Fibroblast of lung (primary cell): ENCODE measurements around the gene RABGAP1L.

ENCODE experiments used
- EZH2 ChIP-seq: IDR thresholded peaks from 2 replicates; pipeline ENCODE4 v1.5.1; 2012; ENCODE audit warnings: low read length, control low read depth, mild to moderate bottlenecking; ENCODE audit errors: missing control alignments
- TF ChIP-seq, protein P1 (sequence below), 2 donors: IDR thresholded peaks in 1 of 2; conservative IDR thresholded peaks in 1 of 2; 1 replicate in 1 of 2; 2 replicates in 1 of 2; pipeline ENCODE4 v1.5.1; 2011 to 2012; ENCODE audit warnings: low read length in 2 of 2, control low read depth in 1 of 2, inconsistent platforms in 1 of 2, low read depth in 1 of 2, mild to moderate bottlenecking in 1 of 2

DNA sequence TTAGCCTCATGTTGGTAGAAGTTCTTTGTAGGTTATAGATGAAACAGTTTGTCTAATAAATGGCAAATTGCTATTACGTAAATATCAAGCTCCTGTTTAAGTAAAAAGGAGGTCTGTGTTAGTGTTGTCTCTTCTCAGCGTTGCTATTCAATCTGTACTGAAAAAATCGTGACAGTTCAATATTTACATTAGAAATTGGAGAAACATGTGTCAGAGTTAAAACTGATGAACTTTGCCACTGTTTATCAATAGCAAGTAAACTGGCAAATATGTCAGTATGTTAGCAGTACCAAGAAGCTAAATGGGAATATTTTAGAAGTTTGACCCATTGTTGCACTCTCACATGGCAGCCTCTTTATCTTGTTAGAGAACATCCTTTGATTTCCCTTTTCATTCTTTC lies 506.9 kb downstream of the RABGAP1L start:
- no peak for TF ChIP-seq EZH2
- TF ChIP-seq, protein P1, sequence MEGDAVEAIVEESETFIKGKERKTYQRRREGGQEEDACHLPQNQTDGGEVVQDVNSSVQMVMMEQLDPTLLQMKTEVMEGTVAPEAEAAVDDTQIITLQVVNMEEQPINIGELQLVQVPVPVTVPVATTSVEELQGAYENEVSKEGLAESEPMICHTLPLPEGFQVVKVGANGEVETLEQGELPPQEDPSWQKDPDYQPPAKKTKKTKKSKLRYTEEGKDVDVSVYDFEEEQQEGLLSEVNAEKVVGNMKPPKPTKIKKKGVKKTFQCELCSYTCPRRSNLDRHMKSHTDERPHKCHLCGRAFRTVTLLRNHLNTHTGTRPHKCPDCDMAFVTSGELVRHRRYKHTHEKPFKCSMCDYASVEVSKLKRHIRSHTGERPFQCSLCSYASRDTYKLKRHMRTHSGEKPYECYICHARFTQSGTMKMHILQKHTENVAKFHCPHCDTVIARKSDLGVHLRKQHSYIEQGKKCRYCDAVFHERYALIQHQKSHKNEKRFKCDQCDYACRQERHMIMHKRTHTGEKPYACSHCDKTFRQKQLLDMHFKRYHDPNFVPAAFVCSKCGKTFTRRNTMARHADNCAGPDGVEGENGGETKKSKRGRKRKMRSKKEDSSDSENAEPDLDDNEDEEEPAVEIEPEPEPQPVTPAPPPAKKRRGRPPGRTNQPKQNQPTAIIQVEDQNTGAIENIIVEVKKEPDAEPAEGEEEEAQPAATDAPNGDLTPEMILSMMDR (conservative IDR thresholded peaks at IDR 0.05 in 1 of 2, IDR thresholded peaks at IDR 0.05 in 1 of 2; ENCODE audit: low read depth in 1 of 2, low read length in 2 of 2) = no peak
